Activated T-cell treated with anti-CD3 and anti-CD28 coated beads, Interleukin-2, amount 50 U/mL, for 72 hours (primary cell): ENCODE data around the gene BABAM2. TPM values are rescaled to one million over a fixed set of nuclear protein-coding genes. Genes with fewer than 3 reads are reported as not detected.

Source experiments
- ATAC-seq, 2 donors: fragments of 150-1000 bp; cut with Tn5 transposase; replicated peaks in 1 of 2; 2 replicates each; pipeline ENCODE4 v1.10.0; 2021; ENCODE audit warnings: moderate library complexity in 2 of 2, mild to moderate bottlenecking in 1 of 2
- DNase-seq, 2 donors: peaks; one replicate each; pipeline ENCODE4 v3.0.0; 2021 to 2022; ENCODE audit warnings: mixed read lengths in 1 of 2
- H3K27ac Mint-ChIP-seq: one replicate; pipeline ENCODE4 v1.8.0; 2022; ENCODE audit warnings: mild to moderate bottlenecking, moderate library complexity, mixed read lengths
- H3K27me3 Mint-ChIP-seq: one replicate; pipeline ENCODE4 v1.8.0; 2022; ENCODE audit warnings: low read depth, mixed read lengths
- H3K36me3 Mint-ChIP-seq, 2 donors: one replicate each; pipeline ENCODE4 v1.8.0; 2022; ENCODE audit warnings: mixed read lengths in 2 of 2, mild to moderate bottlenecking in 1 of 2; ENCODE audit not compliant: insufficient read depth in 2 of 2
- H3K4me1 Mint-ChIP-seq: one replicate; pipeline ENCODE4 v1.8.0; 2022; ENCODE audit warnings: low read depth, mixed read lengths
- H3K4me3 Mint-ChIP-seq, 2 donors: one replicate each; pipeline ENCODE4 v1.8.0; 2022; ENCODE audit warnings: mild to moderate bottlenecking in 2 of 2, mixed read lengths in 2 of 2, moderate library complexity in 2 of 2
- H3K9me3 Mint-ChIP-seq, 2 donors: one replicate each; pipeline ENCODE4 v1.8.0; 2022; ENCODE audit warnings: mixed read lengths in 2 of 2
- total RNA-seq, 2 donors: library from RNA; stranded (reverse); gene quantifications; one replicate each; pipeline ENCODE4 v1.2.3, GENCODE V29; 2022

Gene BABAM2
- total RNA-seq, 2 donors from 2014 or later: 96.6 to 97.2 TPM

DNA sequence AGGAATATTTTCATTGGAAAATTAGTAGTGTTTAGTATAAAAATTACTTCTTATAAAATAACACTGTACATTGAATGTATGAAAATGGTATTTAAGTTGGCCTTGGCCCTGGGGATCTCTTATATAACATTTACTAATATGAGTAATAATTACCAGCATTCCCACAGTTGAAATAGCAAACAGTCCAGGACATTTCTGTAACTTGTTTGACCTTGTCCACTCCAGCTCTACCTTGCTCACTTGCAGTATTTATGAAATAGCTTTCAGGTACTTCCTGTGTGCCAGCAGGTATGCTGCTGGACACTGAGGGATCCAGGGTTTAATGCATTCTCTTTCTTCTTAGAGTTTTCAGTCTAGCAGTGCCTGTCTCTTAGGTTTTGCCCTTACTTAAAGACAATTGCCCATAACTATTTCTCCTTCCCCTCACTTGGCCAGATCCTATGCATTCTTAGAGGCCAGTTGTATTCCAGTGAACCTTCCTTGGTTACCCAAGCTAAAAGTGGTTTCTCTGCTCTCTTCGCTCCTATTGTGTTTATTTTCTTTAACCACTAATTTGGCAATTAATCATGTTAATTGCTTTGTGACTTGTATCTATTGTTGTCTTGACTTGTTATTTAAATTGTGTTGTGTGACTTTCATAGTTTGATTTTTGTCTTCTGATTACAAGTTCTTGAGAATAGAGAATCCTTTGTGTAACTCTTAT is 25.9 kb downstream of the BABAM2 start:
- Mint-ChIP-seq H3K9me3 (no peaks in the 10 kb centered on the region), H3K4me1 (peaks cover 25% of the 10 kb centered on the region), H3K27ac (no peak overlapping the region)

DNA sequence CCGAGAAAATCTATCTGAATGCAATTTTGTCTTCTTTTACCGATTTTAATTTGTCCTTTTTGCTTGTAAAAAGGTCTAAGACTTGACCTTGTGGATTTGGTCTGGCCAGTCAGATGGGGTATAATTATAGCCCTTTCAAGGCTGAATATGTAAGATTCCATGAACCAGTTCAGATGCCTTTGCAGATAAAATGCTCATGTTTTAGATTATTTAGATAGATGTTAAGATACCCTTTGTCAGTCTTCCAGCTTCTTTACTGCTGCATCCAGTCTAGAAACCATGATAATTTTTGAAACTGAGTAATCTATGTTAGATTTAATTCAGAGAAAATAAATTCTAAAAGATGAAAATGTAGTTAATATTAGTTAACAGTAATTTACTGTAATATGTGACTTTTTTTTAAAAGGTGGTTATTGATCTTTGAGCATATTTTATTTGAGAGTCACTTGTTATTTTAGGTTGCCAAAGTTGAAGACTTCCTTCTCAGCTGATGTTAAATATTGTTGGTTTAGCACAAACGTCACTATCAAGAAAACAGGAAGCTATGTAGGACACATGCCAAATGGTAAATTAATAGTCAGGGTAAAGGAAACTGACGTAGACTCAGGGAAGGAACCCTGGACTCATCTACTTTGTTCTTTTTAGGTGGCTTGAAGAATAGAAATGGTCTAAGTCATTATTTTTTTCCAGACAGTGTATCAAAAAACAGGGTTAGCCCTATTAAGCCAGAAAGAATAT is 29.8 kb downstream of the BABAM2 start:
- Mint-ChIP-seq H3K27me3 (no peaks in the 10 kb centered on the region), H3K4me1 (peaks cover 15% of the 10 kb centered on the region), H3K36me3 (peaks cover 4 to 8% of the 10 kb centered on the region in 2 donors), H3K4me3 (peak overlapping the region; percentile 3 to 54), H3K9me3 (peaks cover 0 to 2% of the 10 kb centered on the region in 2 donors), H3K27ac (peak overlapping the region; percentile 80)
- ATAC-seq (no peak), DNase-seq (no peak)

More for the DNA sequence above, 25.9 kb downstream of the BABAM2 start:
- Mint-ChIP-seq H3K36me3 (peaks cover 4 to 7% of the 10 kb centered on the region in 2 donors), H3K27me3 (no peaks in the 10 kb centered on the region), H3K4me3 (no peak overlapping the region)
- DNase-seq (no peak), ATAC-seq (no peak)

DNA sequence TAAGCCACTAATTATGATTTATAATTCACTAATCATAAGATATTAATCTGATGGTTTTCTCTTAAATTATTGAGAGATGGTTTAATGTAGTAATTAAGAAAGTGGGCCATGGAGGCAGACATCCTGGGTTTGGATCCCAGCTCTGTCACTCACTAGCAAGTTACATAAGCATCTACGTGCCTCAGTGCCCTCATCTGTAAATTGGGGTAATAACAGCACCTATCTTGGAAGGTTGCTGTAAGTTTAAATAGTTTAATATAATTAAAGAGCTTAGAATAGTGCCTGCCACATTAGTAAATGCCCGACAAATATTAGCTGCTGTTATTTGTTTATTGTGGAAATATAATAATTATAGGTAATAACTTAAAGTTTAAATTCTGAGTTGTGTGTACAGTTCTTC is 30.9 kb downstream of the BABAM2 start:
- no peak for ATAC-seq
- no peak overlapping the region for H3K27ac Mint-ChIP-seq
- H3K4me1 Mint-ChIP-seq: peaks cover 25% of the 10 kb centered on the region

DNA sequence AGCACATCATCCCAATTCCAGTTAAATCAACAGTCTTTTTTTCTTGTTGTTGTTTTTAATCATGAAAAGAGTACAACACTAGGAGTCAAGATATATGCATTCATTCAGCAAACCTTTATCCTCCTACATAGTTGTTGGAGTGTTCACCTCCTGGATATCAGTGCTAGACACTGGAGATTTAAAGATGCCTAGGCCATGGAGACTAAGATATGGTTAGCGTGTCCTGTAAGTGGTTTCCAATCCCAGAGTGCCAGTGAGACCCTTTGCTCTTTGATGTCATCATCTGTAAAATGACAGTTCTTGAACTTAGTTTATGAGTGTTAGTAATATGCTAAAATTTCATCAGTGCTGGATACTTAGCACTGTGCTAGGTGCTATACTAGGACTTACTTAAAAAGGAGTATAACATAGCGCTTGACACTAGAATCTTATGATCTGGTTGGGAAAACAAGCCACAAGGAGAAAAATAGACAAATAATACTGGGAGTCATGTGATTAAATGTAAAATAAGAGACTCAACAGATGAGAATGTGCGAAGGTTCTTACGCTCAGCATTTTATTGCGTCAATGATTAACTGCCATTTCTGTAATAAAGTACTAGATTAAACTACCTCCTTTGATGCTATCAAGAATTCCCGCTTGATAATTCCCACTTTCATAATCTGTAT is 31.5 kb downstream of the BABAM2 start:
- DNase-seq (no peak), ATAC-seq (no peak)
- H3K36me3 Mint-ChIP-seq: peaks cover 12% of the 10 kb centered on the region in 2 donors
- no peaks in the 10 kb centered on the region for H3K27me3 Mint-ChIP-seq
- peaks cover 27% of the 10 kb centered on the region for H3K4me1 Mint-ChIP-seq
- H3K9me3 Mint-ChIP-seq: peaks cover 0 to 2% of the 10 kb centered on the region in 2 donors
- H3K27ac Mint-ChIP-seq: no peak overlapping the region
- no peak overlapping the region for H3K4me3 Mint-ChIP-seq

More for the DNA sequence above, 30.9 kb downstream of the BABAM2 start:
- no peak overlapping the region for H3K4me3 Mint-ChIP-seq
- peaks cover 0 to 2% of the 10 kb centered on the region in 2 donors for H3K9me3 Mint-ChIP-seq
- no peak for DNase-seq
- H3K27me3 Mint-ChIP-seq: no peaks in the 10 kb centered on the region
- peaks cover 11% of the 10 kb centered on the region in 2 donors for H3K36me3 Mint-ChIP-seq

DNA sequence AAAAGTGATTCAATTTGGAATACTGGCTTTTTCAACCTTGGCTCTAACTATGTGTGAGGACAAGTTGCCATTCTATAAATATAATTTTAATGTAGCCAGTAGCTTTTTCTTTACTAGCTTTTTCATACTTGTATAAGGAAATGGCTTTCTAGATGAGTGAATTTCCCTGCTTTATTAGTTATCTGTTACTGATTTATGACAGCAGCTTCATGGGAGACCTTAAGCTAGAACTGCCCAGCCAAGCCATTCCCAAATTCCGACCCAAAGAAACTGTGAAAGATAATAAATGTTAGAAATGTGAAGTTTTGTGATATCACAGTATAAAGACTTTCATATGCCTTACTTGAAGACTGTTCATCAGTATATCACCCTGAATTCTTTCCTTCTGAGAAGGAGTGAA is 32.3 kb downstream of the BABAM2 start:
- peaks cover 27% of the 10 kb centered on the region for H3K4me1 Mint-ChIP-seq
- H3K36me3 Mint-ChIP-seq: peaks cover 12% of the 10 kb centered on the region in 2 donors
- H3K9me3 Mint-ChIP-seq: peaks cover 0 to 2% of the 10 kb centered on the region in 2 donors
- H3K27me3 Mint-ChIP-seq: no peaks in the 10 kb centered on the region
- H3K27ac Mint-ChIP-seq: peak overlapping the region; percentile 22
- no peak for ATAC-seq
- H3K4me3 Mint-ChIP-seq: no peak overlapping the region
- no peak for DNase-seq

DNA sequence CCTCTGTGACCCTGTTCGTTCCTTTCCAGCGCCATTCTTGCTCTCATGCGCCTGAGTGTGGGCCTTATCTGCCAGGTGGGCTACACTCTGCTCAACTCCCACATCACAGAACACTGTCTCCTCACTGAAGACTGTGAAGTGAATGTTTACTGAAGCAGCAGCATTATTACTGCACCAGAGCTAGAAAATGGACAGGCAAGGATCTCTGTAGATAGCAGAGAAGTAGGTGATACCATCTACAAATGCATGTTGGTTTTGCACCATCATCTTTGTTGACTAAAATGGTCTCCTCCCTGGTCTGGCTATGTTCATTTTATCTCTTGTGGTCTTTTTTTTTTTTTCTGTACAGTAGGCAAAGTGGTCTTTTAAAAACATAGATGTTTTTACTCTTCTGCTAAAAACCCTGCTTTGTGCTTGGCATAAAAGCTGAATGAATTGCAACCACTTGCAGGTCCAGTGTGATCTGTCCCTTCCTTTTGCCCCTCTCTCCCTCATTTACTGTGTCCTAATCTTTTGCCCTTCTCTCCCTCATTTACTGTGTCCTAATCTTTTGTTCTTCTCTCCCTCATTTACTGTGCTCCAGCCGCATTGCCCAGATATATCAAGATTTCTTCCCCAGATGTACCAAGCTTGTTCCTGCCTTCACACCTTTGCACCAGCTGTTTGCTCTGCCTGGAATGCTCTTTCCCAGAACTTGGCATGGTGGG is 35.4 kb downstream of the BABAM2 start:
- Mint-ChIP-seq H3K27ac (no peak overlapping the region), H3K4me3 (no peak overlapping the region), H3K9me3 (peaks cover 0 to 2% of the 10 kb centered on the region in 2 donors), H3K4me1 (peaks cover 12% of the 10 kb centered on the region), H3K27me3 (no peaks in the 10 kb centered on the region), H3K36me3 (peaks cover 11 to 14% of the 10 kb centered on the region in 2 donors)
- no peak for ATAC-seq
- DNase-seq: no peak

DNA sequence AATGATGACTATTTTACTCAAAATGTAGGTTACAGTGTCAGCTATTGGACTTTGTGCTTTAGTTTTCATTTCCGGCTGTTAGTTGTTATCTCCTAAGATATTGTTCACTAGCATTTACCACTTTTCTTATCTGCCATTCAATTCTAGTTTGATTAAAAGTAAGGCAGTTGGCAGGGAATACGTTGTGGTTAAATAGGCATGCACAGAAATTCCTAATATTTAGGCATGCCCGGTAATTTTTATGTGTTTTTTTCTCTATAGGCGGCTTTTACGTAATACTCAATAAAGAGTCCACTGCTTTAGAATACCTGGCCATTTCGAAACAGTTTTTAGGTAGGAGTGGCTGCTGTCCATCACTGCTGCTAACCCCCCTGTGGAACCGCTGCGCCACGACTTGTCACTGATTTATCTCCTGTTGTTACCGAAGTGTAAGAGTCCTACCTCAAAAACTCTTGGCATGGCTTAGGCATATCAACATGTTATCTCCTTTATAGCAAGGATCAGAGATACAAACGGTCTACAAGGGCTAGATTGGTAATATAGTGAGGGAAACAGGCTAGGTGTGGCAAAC is 39.5 kb downstream of the BABAM2 start:
- Mint-ChIP-seq H3K9me3 (peaks cover 0 to 2% of the 10 kb centered on the region in 2 donors), H3K27ac (no peak overlapping the region), H3K4me1 (peaks cover 18% of the 10 kb centered on the region), H3K4me3 (no peak overlapping the region), H3K36me3 (peaks cover 15 to 19% of the 10 kb centered on the region in 2 donors), H3K27me3 (no peaks in the 10 kb centered on the region)
- DNase-seq: no peak
- ATAC-seq: no peak

DNA sequence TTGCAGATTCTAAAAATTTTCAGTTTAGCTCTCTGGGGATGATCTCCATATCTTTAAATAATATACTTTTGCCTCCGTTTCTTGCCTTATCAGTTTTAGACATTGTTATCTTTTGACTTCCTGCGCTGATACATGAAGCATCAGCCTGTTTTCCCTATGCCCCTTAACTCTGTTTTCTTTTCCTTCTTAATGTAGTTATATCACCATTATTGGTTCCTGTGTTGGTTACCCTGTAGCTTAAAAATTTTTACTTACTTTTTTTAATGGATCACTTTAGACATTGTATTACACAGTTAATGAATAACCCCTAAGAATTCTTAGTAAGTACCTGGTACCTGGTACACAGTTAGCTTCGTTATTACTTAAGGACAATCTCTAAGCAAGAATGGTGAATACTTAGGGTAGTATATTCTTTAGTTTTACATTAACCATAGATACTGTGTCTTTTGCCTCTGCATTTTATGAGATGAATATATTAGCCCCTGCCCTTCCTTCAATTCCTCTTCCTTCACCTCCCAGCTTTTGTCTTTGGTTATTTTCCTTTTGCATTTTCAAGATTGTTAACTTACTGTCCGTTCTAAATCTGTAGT is 40.9 kb downstream of the BABAM2 start:
- H3K36me3 Mint-ChIP-seq: peaks cover 10 to 11% of the 10 kb centered on the region in 2 donors
- H3K27ac Mint-ChIP-seq: no peak overlapping the region
- H3K27me3 Mint-ChIP-seq: no peaks in the 10 kb centered on the region
- ATAC-seq: no peak
- no peaks in the 10 kb centered on the region for H3K9me3 Mint-ChIP-seq
- no peak overlapping the region for H3K4me3 Mint-ChIP-seq
- peaks cover 7% of the 10 kb centered on the region for H3K4me1 Mint-ChIP-seq
- DNase-seq: no peak

DNA sequence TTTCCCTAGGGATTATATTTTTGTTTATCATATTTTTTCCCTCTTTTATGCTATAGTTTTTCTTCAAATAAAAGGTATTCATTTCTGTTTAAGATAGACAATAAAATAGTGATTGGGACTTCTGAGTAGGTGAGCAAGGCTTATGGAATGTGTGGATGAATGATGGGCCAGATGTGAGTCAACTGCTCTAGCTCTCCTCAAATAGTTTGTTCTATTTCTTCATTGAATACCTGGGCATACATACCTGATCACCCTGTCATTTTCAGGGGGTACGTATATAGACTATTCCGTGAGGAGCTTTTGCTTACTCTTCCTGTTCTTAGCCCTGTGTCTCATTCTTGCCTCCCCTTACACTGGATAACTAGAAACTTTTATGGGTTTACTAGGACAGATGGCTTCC is 41.9 kb downstream of the BABAM2 start:
- no peak overlapping the region for H3K27ac Mint-ChIP-seq
- no peak for ATAC-seq
- H3K36me3 Mint-ChIP-seq: peaks cover 9 to 11% of the 10 kb centered on the region in 2 donors
- H3K27me3 Mint-ChIP-seq: no peaks in the 10 kb centered on the region
- DNase-seq: no peak
- no peaks in the 10 kb centered on the region for H3K9me3 Mint-ChIP-seq
- H3K4me1 Mint-ChIP-seq: peaks cover 10% of the 10 kb centered on the region
- no peak overlapping the region for H3K4me3 Mint-ChIP-seq

DNA sequence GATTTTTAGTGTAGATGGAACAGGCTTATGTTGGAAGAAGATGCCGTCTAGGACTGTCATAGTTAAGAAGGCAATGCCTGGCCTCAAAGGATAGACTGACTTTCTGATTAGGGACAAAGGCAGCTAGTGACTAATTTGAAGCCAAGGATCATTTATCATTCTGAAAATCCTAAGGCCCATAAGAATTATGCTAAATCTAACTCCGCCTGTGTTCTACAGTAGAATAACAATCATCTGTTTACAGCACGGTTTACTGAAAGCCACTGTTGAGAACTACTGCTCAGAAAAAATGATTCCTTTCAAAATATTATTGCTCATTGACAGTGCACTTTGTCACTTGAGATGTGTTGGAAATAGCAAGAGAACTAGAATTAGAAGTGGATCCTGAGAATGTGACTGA is 44.5 kb downstream of the BABAM2 start:
- Mint-ChIP-seq H3K36me3 (peaks cover 9% of the 10 kb centered on the region in 2 donors), H3K4me3 (no peak overlapping the region), H3K4me1 (peaks cover 11% of the 10 kb centered on the region), H3K9me3 (no peaks in the 10 kb centered on the region), H3K27me3 (no peaks in the 10 kb centered on the region), H3K27ac (no peak overlapping the region)
- DNase-seq: no peak
- ATAC-seq: no peak

DNA sequence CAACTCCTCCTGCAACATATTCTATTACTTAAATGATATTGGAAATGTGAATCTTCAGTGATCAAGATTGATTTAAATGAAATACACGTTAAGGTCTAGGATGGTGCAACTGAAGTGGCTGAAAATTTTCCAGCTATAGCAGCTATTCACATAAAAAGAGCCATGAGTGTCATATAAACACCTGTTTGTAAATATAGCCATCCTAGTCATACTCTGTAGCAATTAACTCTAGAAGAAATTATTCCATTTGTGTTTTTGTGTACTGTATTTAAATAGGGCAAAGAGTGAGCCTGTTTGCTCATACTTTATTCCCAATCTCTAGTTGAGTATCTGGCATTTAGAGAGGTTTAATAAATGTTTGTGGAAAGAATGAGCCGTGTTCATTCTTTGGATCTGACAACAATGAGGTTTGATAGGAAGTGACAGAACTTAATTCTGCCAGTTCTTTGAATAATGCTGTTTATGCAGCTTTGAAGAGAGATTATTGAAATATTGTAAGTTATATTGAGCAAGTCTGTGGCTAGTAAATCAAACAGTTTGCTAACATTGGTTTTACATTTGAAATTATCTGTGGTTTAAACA is 49.7 kb downstream of the BABAM2 start:
- no peaks in the 10 kb centered on the region for H3K27me3 Mint-ChIP-seq
- no peak for DNase-seq
- H3K9me3 Mint-ChIP-seq: no peaks in the 10 kb centered on the region
- H3K4me1 Mint-ChIP-seq: peaks cover 14% of the 10 kb centered on the region
- H3K4me3 Mint-ChIP-seq: no peak overlapping the region
- no peak for ATAC-seq
- H3K27ac Mint-ChIP-seq: no peak overlapping the region
- peaks cover 1 to 3% of the 10 kb centered on the region in 2 donors for H3K36me3 Mint-ChIP-seq

DNA sequence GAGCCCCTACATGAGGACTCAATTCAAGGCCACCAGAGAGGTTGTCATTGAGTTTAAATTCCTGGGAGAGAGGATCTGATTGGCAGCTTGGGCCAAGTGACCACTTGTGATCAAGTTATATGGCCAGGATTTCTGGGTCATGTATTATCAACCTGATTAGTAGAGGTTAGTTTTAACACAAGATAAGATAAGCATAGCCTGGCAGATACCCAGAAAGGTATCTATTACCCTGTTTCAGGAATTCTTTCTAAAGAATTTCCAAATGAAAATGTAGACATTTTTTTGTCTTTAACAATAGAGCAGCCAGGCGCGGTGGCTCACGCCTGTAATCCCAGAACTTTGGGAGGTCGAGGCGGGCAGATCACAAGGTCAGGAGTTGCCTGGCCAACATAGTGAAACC is 50.5 kb downstream of the BABAM2 start:
- peaks cover 14% of the 10 kb centered on the region for H3K4me1 Mint-ChIP-seq
- peaks cover 1 to 3% of the 10 kb centered on the region in 2 donors for H3K36me3 Mint-ChIP-seq
- no peak overlapping the region for H3K27ac Mint-ChIP-seq
- H3K27me3 Mint-ChIP-seq: no peaks in the 10 kb centered on the region
- ATAC-seq (no peak), DNase-seq (no peak)
- no peak overlapping the region for H3K4me3 Mint-ChIP-seq
- H3K9me3 Mint-ChIP-seq: no peaks in the 10 kb centered on the region
